ENCODE measurements around the gene GPC6.

Gene GPC6

GRCh38 chr13:94346261-94347019 lies 1119.8 kb downstream of the GPC6 start:
- DNase-seq (ENCODE audit: low read depth): no peak

GRCh38 chr13:94351292-94351990 lies 1124.8 kb downstream of the GPC6 start:
- DNase-seq (ENCODE audit: low read depth): peak; percentile 42

- no peak for DNase-seq (ENCODE audit: low read depth)
These were observed 1125.5 kb downstream of the GPC6 start for GRCh38 chr13:94352057-94352456.

GRCh38 chr13:94353167-94353710 lies 1126.6 kb downstream of the GPC6 start:
- no peak for DNase-seq (ENCODE audit: low read depth)

- no peak for DNase-seq (ENCODE audit: low read depth)
These were observed 1133.3 kb downstream of the GPC6 start for GRCh38 chr13:94359875-94360274.

- peak; percentile 50 for DNase-seq (ENCODE audit: low read depth)
These were observed 1135.9 kb downstream of the GPC6 start for GRCh38 chr13:94362411-94362909.

GRCh38 chr13:94366677-94367076 lies 1140.1 kb downstream of the GPC6 start:
- no peak for DNase-seq (ENCODE audit: low read depth)

- no peak for DNase-seq (ENCODE audit: low read depth)
These were observed 1143.4 kb downstream of the GPC6 start for GRCh38 chr13:94369972-94370436.

- DNase-seq (ENCODE audit: low read depth): no peak
These were observed 1145.2 kb downstream of the GPC6 start for GRCh38 chr13:94371855-94372254.

GRCh38 chr13:94382517-94382916 lies 1155.9 kb downstream of the GPC6 start:
- DNase-seq (ENCODE audit: low read depth): no peak

GRCh38 chr13:94382960-94383359 lies 1156.4 kb downstream of the GPC6 start:
- DNase-seq (ENCODE audit: low read depth): no peak

GRCh38 chr13:94384231-94384905 lies 1157.8 kb downstream of the GPC6 start:
- no peak for DNase-seq (ENCODE audit: low read depth)

GRCh38 chr13:94387047-94387446 lies 1160.4 kb downstream of the GPC6 start:
- no peak for DNase-seq (ENCODE audit: low read depth)

- DNase-seq (ENCODE audit: low read depth): peak; percentile 12
These were observed 1163.2 kb downstream of the GPC6 start for GRCh38 chr13:94389604-94390351.

- peak; percentile 50 for DNase-seq (ENCODE audit: low read depth)
These were observed 1164.3 kb downstream of the GPC6 start for GRCh38 chr13:94390881-94391280.

- no peak for DNase-seq (ENCODE audit: low read depth)
These were observed 1168.1 kb downstream of the GPC6 start for GRCh38 chr13:94394723-94395122.

GRCh38 chr13:94395860-94396259 lies 1169.3 kb downstream of the GPC6 start:
- DNase-seq (ENCODE audit: low read depth): no peak

- DNase-seq (ENCODE audit: low read depth): no peak
These were observed 1173.2 kb downstream of the GPC6 start for GRCh38 chr13:94399812-94400211.

- no peak for DNase-seq (ENCODE audit: low read depth)
These were observed 1174.3 kb downstream of the GPC6 start for GRCh38 chr13:94400874-94401273.

GRCh38 chr13:94408314-94409036 lies 1181.9 kb downstream of the GPC6 start:
- DNase-seq (ENCODE audit: low read depth): no peak

- DNase-seq (ENCODE audit: low read depth): no peak
These were observed 1185.1 kb downstream of the GPC6 start for GRCh38 chr13:94411747-94412146.
